CD4-positive, alpha-beta T cell (primary cell): ENCODE data around the gene RYR2. TPM values are rescaled to one million over a fixed set of nuclear protein-coding genes. Genes with fewer than 3 reads are reported as not detected.

Source experiments
- ATAC-seq: fragments of 200-7000 bp; cut with Tn5 transposase; one replicate; pipeline ENCODE4 v1.10.0; 2022; ENCODE audit warnings: mild to moderate bottlenecking; ENCODE audit not compliant: poor library complexity
- CTCF ChIA-PET: fragments of 350-600 bp; sonication (Branson Sonifier 250); formaldehyde crosslinking; loops from one replicate; lab custom pipeline; 2021; ENCODE audit warnings: antibody characterized with exemption, inconsistent platforms; lab: Charles Lee
- POLR2A ChIA-PET: fragments of 350-600 bp; sonication (Branson Sonifier 250); formaldehyde crosslinking; loops from one replicate; lab custom pipeline; 2021; ENCODE audit warnings: antibody characterized with exemption, inconsistent platforms; lab: Charles Lee
- DNase-seq, 14 experiments: peaks; one replicate each; pipeline ENCODE4 v3.0.0-alpha.2; 2013 to 2020; ENCODE audit warnings: mixed read lengths in 2 of 14
- H3K27ac ChIP-seq, 2 donors: one replicate each; pipeline versions ENCODE4 v1.5.1 to v1.7.0; 2013; ENCODE audit warnings: low read length in 2 of 2, low read depth in 1 of 2, mild to moderate bottlenecking in 1 of 2
- H3K27me3 ChIP-seq, 2 experiments: 1 replicate in 1 of 2; 2 replicates in 1 of 2; pipeline versions ENCODE4 v1.6.1 to v1.7.0; 2013; ENCODE audit warnings: low read length in 2 of 2, control low read depth in 1 of 2, mild to moderate bottlenecking in 1 of 2, moderate library complexity in 1 of 2; ENCODE audit not compliant: insufficient read depth in 2 of 2, control insufficient read depth in 1 of 2
- H3K36me3 ChIP-seq: one replicate; pipeline ENCODE4 v1.6.1; 2013; ENCODE audit warnings: low read length, control low read depth; ENCODE audit not compliant: insufficient read depth
- H3K4me1 ChIP-seq: one replicate; pipeline ENCODE4 v1.6.1; 2013; ENCODE audit warnings: low read length, control low read depth; ENCODE audit not compliant: insufficient read depth
- H3K4me3 ChIP-seq: one replicate; pipeline ENCODE4 v1.5.1; 2013; ENCODE audit warnings: mild to moderate bottlenecking, low read length, moderate library complexity
- H3K9me3 ChIP-seq, 2 experiments: 1 replicate in 1 of 2; 2 replicates in 1 of 2; pipeline versions ENCODE4 v1.6.1 to v1.7.0; 2013; ENCODE audit warnings: low read length in 2 of 2, mild to moderate bottlenecking in 2 of 2, control low read depth in 1 of 2, moderate library complexity in 1 of 2; ENCODE audit not compliant: control insufficient read depth in 1 of 2, insufficient read depth in 1 of 2
- H3K27ac Mint-ChIP-seq: one replicate; pipeline ENCODE4 v1.8.0; 2020; ENCODE audit warnings: mixed read lengths
- H3K27me3 Mint-ChIP-seq: one replicate; pipeline ENCODE4 v1.8.0; 2021; ENCODE audit warnings: mixed read lengths
- H3K36me3 Mint-ChIP-seq: one replicate; pipeline ENCODE4 v1.8.0; 2021; ENCODE audit warnings: low read depth, mixed read lengths
- H3K4me1 Mint-ChIP-seq: one replicate; pipeline ENCODE4 v1.8.0; 2021; ENCODE audit warnings: low read depth, mixed read lengths
- H3K4me3 Mint-ChIP-seq: one replicate; pipeline ENCODE4 v1.8.0; 2020; ENCODE audit warnings: mild to moderate bottlenecking, mixed read lengths
- H3K9me3 Mint-ChIP-seq: one replicate; pipeline ENCODE4 v1.8.0; 2020; ENCODE audit warnings: mixed read lengths
- intact Hi-C, 2 experiments: fragments of 100-400 bp; cut with DNase I in 1 of 2; cut with micrococcal nuclease in 1 of 2; formaldehyde crosslinking; loops; one replicate each; pipeline versions ENCODE4 v1.15.1 to v1.9.0; 2023 to 2025; cut with DNase I, micrococcal nuclease
- total RNA-seq, 174 experiments: library from RNA in 2 of 174; stranded (reverse) in 2 of 174; gene quantifications; one replicate each; pipeline ENCODE4 v1.2.3 and lab custom pipeline; 2021 to 2026
- TF ChIP-seq, protein P1 (sequence below): fragments of 200-600 bp; IDR thresholded peaks from one replicate; pipeline ENCODE4 v1.8.0; 2022; ENCODE audit warnings: antibody characterized with exemption, mild to moderate bottlenecking

The RYR2 gene
- total RNA-seq, 2 experiments from 2014 or later: not detected

DNA sequence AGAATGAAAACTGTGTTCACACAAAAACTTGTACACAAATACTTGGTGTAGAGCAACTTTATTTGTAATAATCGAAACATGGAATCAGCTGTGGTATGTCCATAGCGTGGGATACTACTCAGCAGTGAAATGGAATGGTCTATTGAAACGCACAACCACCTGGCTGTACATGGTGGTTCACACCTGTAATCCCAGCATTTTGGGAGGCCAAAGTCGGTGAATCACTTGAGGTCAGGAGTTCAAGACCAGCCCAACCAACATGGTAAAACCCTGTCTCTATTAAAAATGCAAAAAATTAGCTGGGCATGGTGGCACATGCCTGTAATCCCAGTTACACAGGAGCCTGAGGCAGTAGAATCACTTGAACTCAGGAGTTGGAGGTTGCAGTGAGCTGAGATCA lies 356.8 kb downstream of the RYR2 start:
- no peaks in the 10 kb centered on the region for H3K36me3 Mint-ChIP-seq
- Histone ChIP-seq H3K4me3 (no peak overlapping the region), H3K9me3 (peaks cover 0 to 9% of the 10 kb centered on the region in 2 experiments), H3K27ac (no peak overlapping the region), H3K4me1 (no peaks in the 10 kb centered on the region), H3K27me3 (no peaks in the 10 kb centered on the region), H3K36me3 (no peaks in the 10 kb centered on the region)
- TF ChIP-seq, protein P1, sequence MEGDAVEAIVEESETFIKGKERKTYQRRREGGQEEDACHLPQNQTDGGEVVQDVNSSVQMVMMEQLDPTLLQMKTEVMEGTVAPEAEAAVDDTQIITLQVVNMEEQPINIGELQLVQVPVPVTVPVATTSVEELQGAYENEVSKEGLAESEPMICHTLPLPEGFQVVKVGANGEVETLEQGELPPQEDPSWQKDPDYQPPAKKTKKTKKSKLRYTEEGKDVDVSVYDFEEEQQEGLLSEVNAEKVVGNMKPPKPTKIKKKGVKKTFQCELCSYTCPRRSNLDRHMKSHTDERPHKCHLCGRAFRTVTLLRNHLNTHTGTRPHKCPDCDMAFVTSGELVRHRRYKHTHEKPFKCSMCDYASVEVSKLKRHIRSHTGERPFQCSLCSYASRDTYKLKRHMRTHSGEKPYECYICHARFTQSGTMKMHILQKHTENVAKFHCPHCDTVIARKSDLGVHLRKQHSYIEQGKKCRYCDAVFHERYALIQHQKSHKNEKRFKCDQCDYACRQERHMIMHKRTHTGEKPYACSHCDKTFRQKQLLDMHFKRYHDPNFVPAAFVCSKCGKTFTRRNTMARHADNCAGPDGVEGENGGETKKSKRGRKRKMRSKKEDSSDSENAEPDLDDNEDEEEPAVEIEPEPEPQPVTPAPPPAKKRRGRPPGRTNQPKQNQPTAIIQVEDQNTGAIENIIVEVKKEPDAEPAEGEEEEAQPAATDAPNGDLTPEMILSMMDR: no peak
- H3K4me3 Mint-ChIP-seq: no peak overlapping the region
- peaks cover 6% of the 10 kb centered on the region for H3K27me3 Mint-ChIP-seq
- DNase-seq (no peak), ATAC-seq (no peak)
- ChIA-PET POLR2A (no interaction called here), CTCF (no interaction called here)
- no peak overlapping the region for H3K27ac Mint-ChIP-seq
- no peaks in the 10 kb centered on the region for H3K4me1 Mint-ChIP-seq
- intact Hi-C loops: no loop called here
- peaks cover 11% of the 10 kb centered on the region for H3K9me3 Mint-ChIP-seq

- Mint-ChIP-seq H3K27ac (no peak overlapping the region), H3K9me3 (peaks cover 8% of the 10 kb centered on the region), H3K27me3 (no peaks in the 10 kb centered on the region), H3K4me1 (no peaks in the 10 kb centered on the region), H3K36me3 (no peaks in the 10 kb centered on the region), H3K4me3 (no peak overlapping the region)
- H3K4me3 ChIP-seq: no peak overlapping the region
- no peaks in the 10 kb centered on the region for H3K4me1 ChIP-seq
- no peaks in the 10 kb centered on the region for H3K27me3 ChIP-seq
- intact Hi-C loops: no loop called here
- DNase-seq: no peak
- POLR2A ChIA-PET: no interaction called here
- no peak for ATAC-seq
- H3K36me3 ChIP-seq: no peaks in the 10 kb centered on the region
- H3K9me3 ChIP-seq: no peaks in the 10 kb centered on the region
- CTCF ChIA-PET: no interaction called here
- TF ChIP-seq, protein P1: no peak
- H3K27ac ChIP-seq: no peak overlapping the region
Observed at GRCh38 chr1:237405912-237406311, 363.9 kb downstream of the RYR2 start.

- H3K9me3 Mint-ChIP-seq: peaks cover 4% of the 10 kb centered on the region
- Histone ChIP-seq H3K27ac (no peak overlapping the region), H3K36me3 (no peaks in the 10 kb centered on the region), H3K4me3 (no peak overlapping the region), H3K9me3 (no peaks in the 10 kb centered on the region), H3K27me3 (no peaks in the 10 kb centered on the region), H3K4me1 (no peaks in the 10 kb centered on the region)
- ATAC-seq (peak; percentile 59), DNase-seq (peak in 7 of 14 experiments; percentile 1 to 79 (median 8))
- peaks cover 7% of the 10 kb centered on the region for H3K4me1 Mint-ChIP-seq
- no peaks in the 10 kb centered on the region for H3K36me3 Mint-ChIP-seq
- no peak overlapping the region for H3K27ac Mint-ChIP-seq
- intact Hi-C loops: no loop called here
- H3K27me3 Mint-ChIP-seq: no peaks in the 10 kb centered on the region
- TF ChIP-seq, protein P1: no peak
- POLR2A ChIA-PET: no interaction called here
- H3K4me3 Mint-ChIP-seq: no peak overlapping the region
- CTCF ChIA-PET: no interaction called here
Observed at GRCh38 chr1:237411621-237412020, 369.6 kb downstream of the RYR2 start.
